Measurements from ENCODE around the gene FAM168B. TPM values are rescaled to one million over a fixed set of nuclear protein-coding genes. Genes with fewer than 3 reads are reported as not detected.

FAM168B gene
- total and polyA plus RNA-seq, 2 donors, result 24.2 to 31.4 TPM

- WGBS, result 51% methylated on average over 5 of the region's 5 CpGs
- no peak for DNase-seq (ENCODE audit: low read depth in 6 of 9, low spot score in 9 of 9)
- no peak overlapping the region for H3K4me3 ChIP-seq (ENCODE audit: low read length in 2 of 2)
- no peak overlapping the region for H3K27ac ChIP-seq (ENCODE audit: low read depth in 1 of 2, low read length in 1 of 2)
- peaks cover 0 to 2% of the 10 kb centered on the region in 2 donors for H3K9me3 ChIP-seq (ENCODE audit: control insufficient read depth in 2 of 2, insufficient read depth in 1 of 2, low read length in 1 of 2)
- H3K4me1 ChIP-seq (ENCODE audit: control insufficient read depth in 2 of 2, insufficient read depth in 2 of 2, low read length in 2 of 2), result no peaks in the 10 kb centered on the region
- peaks cover 0 to 13% of the 10 kb centered on the region in 2 donors for H3K27me3 ChIP-seq (ENCODE audit: control insufficient read depth in 2 of 2, insufficient read depth in 1 of 2, low read length in 1 of 2)
- H3K36me3 ChIP-seq (ENCODE audit: control insufficient read depth in 2 of 2, insufficient read depth in 2 of 2, low read length in 1 of 2), result no peaks in the 10 kb centered on the region
Measured at GRCh38 chr2:131026919-131027318, 66.3 kb downstream of the FAM168B start.

- Histone ChIP-seq H3K4me1 (ENCODE audit: control insufficient read depth in 2 of 2, insufficient read depth in 2 of 2, low read length in 2 of 2) (no peaks in the 10 kb centered on the region), H3K27me3 (ENCODE audit: control insufficient read depth in 2 of 2, insufficient read depth in 1 of 2, low read length in 1 of 2) (peaks cover 0 to 3% of the 10 kb centered on the region in 2 donors), H3K4me3 (ENCODE audit: low read length in 2 of 2) (no peak overlapping the region), H3K9me3 (ENCODE audit: control insufficient read depth in 2 of 2, insufficient read depth in 1 of 2, low read length in 1 of 2) (peaks cover 0 to 2% of the 10 kb centered on the region in 2 donors), H3K36me3 (ENCODE audit: control insufficient read depth in 2 of 2, insufficient read depth in 2 of 2, low read length in 1 of 2) (no peaks in the 10 kb centered on the region), H3K27ac (ENCODE audit: low read depth in 1 of 2, low read length in 1 of 2) (no peak overlapping the region)
- WGBS, result 98% methylated on average over 1 of the region's 1 CpG
- DNase-seq (ENCODE audit: low read depth in 6 of 9, low spot score in 9 of 9), result no peak
Measured at GRCh38 chr2:131023758-131024157, 69.5 kb downstream of the FAM168B start.

- no peak for DNase-seq (ENCODE audit: low read depth in 6 of 9, low spot score in 9 of 9)
- WGBS, result 100% methylated on average over 1 of the region's 1 CpG
Measured at GRCh38 chr2:131022731-131023130, 70.5 kb downstream of the FAM168B start.

DNA sequence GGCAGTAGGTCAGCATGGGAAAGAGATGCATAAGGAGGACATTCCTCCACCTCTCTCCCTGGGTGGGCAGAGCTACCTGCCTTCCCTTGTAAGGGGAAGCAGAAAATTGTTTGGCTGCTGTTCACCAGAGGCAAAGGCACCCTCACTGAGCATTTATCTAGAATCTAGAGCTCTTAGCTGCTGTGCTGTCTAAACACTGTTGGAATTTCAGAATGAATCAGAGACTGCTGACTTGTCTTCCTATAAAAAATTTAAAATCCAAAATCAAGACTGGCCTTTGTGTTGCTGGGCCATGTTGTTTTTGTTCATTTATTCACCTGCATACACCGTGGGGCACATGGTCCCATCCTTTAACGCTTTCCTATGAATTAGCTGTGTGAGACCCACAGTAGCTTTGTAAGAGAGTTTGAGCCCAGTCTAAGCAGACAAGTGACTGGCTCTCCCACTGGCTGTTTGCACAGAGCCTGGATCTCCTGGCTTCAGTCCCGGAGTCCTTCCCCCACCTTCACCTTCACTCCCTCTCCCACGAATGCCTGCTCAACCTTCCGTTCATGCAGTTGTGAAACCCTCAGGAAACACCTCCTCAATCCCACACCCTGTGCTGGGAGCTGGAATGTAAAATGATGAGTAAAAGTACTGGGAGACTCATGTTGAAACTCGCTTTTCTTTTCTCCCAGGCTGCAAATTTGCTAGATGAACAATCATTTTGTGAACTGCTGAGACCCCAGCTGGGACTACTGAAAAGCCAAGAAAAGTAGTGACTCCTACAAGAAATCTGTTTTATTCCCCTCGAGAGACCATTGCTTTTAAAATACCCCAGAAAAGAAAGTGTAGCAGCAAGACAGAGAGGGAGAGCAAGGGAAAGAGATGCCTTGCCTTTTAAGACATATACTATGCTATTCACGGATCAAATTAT lies 76.2 kb downstream of the FAM168B start:
- Histone ChIP-seq H3K4me1 (ENCODE audit: control insufficient read depth in 2 of 2, insufficient read depth in 2 of 2, low read length in 2 of 2) (no peaks in the 10 kb centered on the region), H3K27ac (ENCODE audit: low read depth in 1 of 2, low read length in 1 of 2) (no peak overlapping the region), H3K27me3 (ENCODE audit: control insufficient read depth in 2 of 2, insufficient read depth in 1 of 2, low read length in 1 of 2) (peaks cover 0 to 8% of the 10 kb centered on the region in 2 donors), H3K4me3 (ENCODE audit: low read length in 2 of 2) (no peak overlapping the region), H3K36me3 (ENCODE audit: control insufficient read depth in 2 of 2, insufficient read depth in 2 of 2, low read length in 1 of 2) (no peaks in the 10 kb centered on the region), H3K9me3 (ENCODE audit: control insufficient read depth in 2 of 2, insufficient read depth in 1 of 2, low read length in 1 of 2) (no peaks in the 10 kb centered on the region)
- no peak for DNase-seq (ENCODE audit: low read depth in 6 of 9, low spot score in 9 of 9)
- WGBS, result 62% methylated on average over 8 of the region's 8 CpGs

More at GRCh38 chr2:131022731-131023130, 70.5 kb downstream of the FAM168B start:
- H3K27ac ChIP-seq (ENCODE audit: low read depth in 1 of 2, low read length in 1 of 2), result no peak overlapping the region
- no peak overlapping the region for H3K4me3 ChIP-seq (ENCODE audit: low read length in 2 of 2)
- H3K27me3 ChIP-seq (ENCODE audit: control insufficient read depth in 2 of 2, insufficient read depth in 1 of 2, low read length in 1 of 2), result peaks cover 0 to 3% of the 10 kb centered on the region in 2 donors
- no peaks in the 10 kb centered on the region for H3K36me3 ChIP-seq (ENCODE audit: control insufficient read depth in 2 of 2, insufficient read depth in 2 of 2, low read length in 1 of 2)
- peaks cover 0 to under 1% of the 10 kb centered on the region in 2 donors for H3K9me3 ChIP-seq (ENCODE audit: control insufficient read depth in 2 of 2, insufficient read depth in 1 of 2, low read length in 1 of 2)
- no peaks in the 10 kb centered on the region for H3K4me1 ChIP-seq (ENCODE audit: control insufficient read depth in 2 of 2, insufficient read depth in 2 of 2, low read length in 2 of 2)

- no peaks in the 10 kb centered on the region for H3K9me3 ChIP-seq (ENCODE audit: control insufficient read depth in 2 of 2, insufficient read depth in 1 of 2, low read length in 1 of 2)
- 98% methylated on average over 11 of the region's 11 CpGs for WGBS
- H3K27ac ChIP-seq (ENCODE audit: low read depth in 1 of 2, low read length in 1 of 2), result no peak overlapping the region
- no peaks in the 10 kb centered on the region for H3K36me3 ChIP-seq (ENCODE audit: control insufficient read depth in 2 of 2, insufficient read depth in 2 of 2, low read length in 1 of 2)
- H3K4me3 ChIP-seq (ENCODE audit: low read length in 2 of 2), result no peak overlapping the region
- peaks cover 0 to 8% of the 10 kb centered on the region in 2 donors for H3K27me3 ChIP-seq (ENCODE audit: control insufficient read depth in 2 of 2, insufficient read depth in 1 of 2, low read length in 1 of 2)
- no peak for DNase-seq (ENCODE audit: low read depth in 6 of 9, low spot score in 9 of 9)
- no peaks in the 10 kb centered on the region for H3K4me1 ChIP-seq (ENCODE audit: control insufficient read depth in 2 of 2, insufficient read depth in 2 of 2, low read length in 2 of 2)
Measured at GRCh38 chr2:131015764-131016163, 77.5 kb downstream of the FAM168B start.

DNA sequence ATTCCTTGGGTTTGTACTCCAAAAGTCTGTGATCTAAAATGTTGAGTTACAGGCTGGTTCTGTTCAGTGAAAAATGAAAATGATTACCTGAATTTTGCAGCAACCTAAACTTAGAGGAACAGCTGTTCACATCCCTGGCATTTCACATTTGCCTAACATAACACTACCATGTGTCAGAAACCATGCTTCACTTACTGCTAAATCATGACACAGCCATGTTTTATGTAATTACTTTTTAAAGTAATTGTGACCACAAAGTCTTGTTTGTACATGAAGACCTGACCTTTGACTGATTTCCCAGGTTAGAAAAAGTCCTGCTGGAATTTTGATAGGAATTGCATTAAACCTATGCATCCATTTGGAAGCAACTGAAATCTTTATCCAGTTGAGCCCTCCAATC lies 79.1 kb downstream of the FAM168B start:
- H3K4me1 ChIP-seq (ENCODE audit: control insufficient read depth in 2 of 2, insufficient read depth in 2 of 2, low read length in 2 of 2), result no peaks in the 10 kb centered on the region
- H3K4me3 ChIP-seq (ENCODE audit: low read length in 2 of 2), result no peak overlapping the region
- no peak overlapping the region for H3K27ac ChIP-seq (ENCODE audit: low read depth in 1 of 2, low read length in 1 of 2)
- no peaks in the 10 kb centered on the region for H3K9me3 ChIP-seq (ENCODE audit: control insufficient read depth in 2 of 2, insufficient read depth in 1 of 2, low read length in 1 of 2)
- peaks cover 0 to 8% of the 10 kb centered on the region in 2 donors for H3K27me3 ChIP-seq (ENCODE audit: control insufficient read depth in 2 of 2, insufficient read depth in 1 of 2, low read length in 1 of 2)
- H3K36me3 ChIP-seq (ENCODE audit: control insufficient read depth in 2 of 2, insufficient read depth in 2 of 2, low read length in 1 of 2), result no peaks in the 10 kb centered on the region
- DNase-seq (ENCODE audit: low read depth in 6 of 9, low spot score in 9 of 9), result no peak

GRCh38 chr2:131011486-131011885 lies 81.8 kb downstream of the FAM168B start:
- Histone ChIP-seq H3K27me3 (ENCODE audit: control insufficient read depth in 2 of 2, insufficient read depth in 1 of 2, low read length in 1 of 2) (peaks cover 0 to 6% of the 10 kb centered on the region in 2 donors), H3K9me3 (ENCODE audit: control insufficient read depth in 2 of 2, insufficient read depth in 1 of 2, low read length in 1 of 2) (no peaks in the 10 kb centered on the region), H3K27ac (ENCODE audit: low read depth in 1 of 2, low read length in 1 of 2) (no peak overlapping the region), H3K4me1 (ENCODE audit: control insufficient read depth in 2 of 2, insufficient read depth in 2 of 2, low read length in 2 of 2) (no peaks in the 10 kb centered on the region), H3K4me3 (ENCODE audit: low read length in 2 of 2) (no peak overlapping the region), H3K36me3 (ENCODE audit: control insufficient read depth in 2 of 2, insufficient read depth in 2 of 2, low read length in 1 of 2) (no peaks in the 10 kb centered on the region)
- 69% methylated on average over 7 of the region's 7 CpGs for WGBS
- DNase-seq (ENCODE audit: low read depth in 6 of 9, low spot score in 9 of 9), result no peak

DNA sequence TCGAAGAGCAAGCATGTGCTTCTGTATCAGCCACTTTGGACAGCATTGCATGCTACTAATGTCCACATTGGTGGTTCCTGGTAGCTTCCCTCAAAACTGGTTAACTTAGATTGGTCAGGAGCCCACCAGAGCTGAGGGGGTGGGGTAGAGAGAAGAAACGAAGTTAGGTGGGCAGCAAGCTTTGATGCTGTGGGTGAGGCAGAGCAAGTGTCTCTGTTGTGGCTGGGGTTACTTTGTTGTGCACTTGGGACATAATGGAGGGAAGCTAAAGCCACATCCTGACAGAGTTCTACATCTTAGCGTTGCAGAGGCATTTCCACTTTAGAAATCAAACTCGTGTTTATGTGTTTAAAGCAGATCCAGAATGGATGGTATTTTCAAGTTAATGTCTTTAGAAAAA lies 82.7 kb downstream of the FAM168B start:
- DNase-seq (ENCODE audit: low read depth in 6 of 9, low spot score in 9 of 9), result peak in 3 of 9 donors; percentile 7 to 56 (median 26)
- H3K4me3 ChIP-seq (ENCODE audit: low read length in 2 of 2), result no peak overlapping the region
- WGBS, result 28% methylated on average over 4 of the region's 4 CpGs

GRCh38 chr2:131009713-131010475 lies 83.4 kb downstream of the FAM168B start:
- DNase-seq (ENCODE audit: low read depth in 6 of 9, low spot score in 9 of 9), result no peak
- 83% methylated on average over 6 of the region's 6 CpGs for WGBS
- H3K36me3 ChIP-seq (ENCODE audit: control insufficient read depth in 2 of 2, insufficient read depth in 2 of 2, low read length in 1 of 2), result no peaks in the 10 kb centered on the region

More for the DNA sequence above, 82.7 kb downstream of the FAM168B start:
- H3K27me3 ChIP-seq (ENCODE audit: control insufficient read depth in 2 of 2, insufficient read depth in 1 of 2, low read length in 1 of 2), result peaks cover 0 to 4% of the 10 kb centered on the region in 2 donors
- H3K36me3 ChIP-seq (ENCODE audit: control insufficient read depth in 2 of 2, insufficient read depth in 2 of 2, low read length in 1 of 2), result no peaks in the 10 kb centered on the region
- no peaks in the 10 kb centered on the region for H3K9me3 ChIP-seq (ENCODE audit: control insufficient read depth in 2 of 2, insufficient read depth in 1 of 2, low read length in 1 of 2)
- H3K27ac ChIP-seq (ENCODE audit: low read depth in 1 of 2, low read length in 1 of 2), result no peak overlapping the region
- H3K4me1 ChIP-seq (ENCODE audit: control insufficient read depth in 2 of 2, insufficient read depth in 2 of 2, low read length in 2 of 2), result no peaks in the 10 kb centered on the region

More at GRCh38 chr2:131009713-131010475, 83.4 kb downstream of the FAM168B start:
- no peaks in the 10 kb centered on the region for H3K9me3 ChIP-seq (ENCODE audit: control insufficient read depth in 2 of 2, insufficient read depth in 1 of 2, low read length in 1 of 2)
- peaks cover 0 to 5% of the 10 kb centered on the region in 2 donors for H3K27me3 ChIP-seq (ENCODE audit: control insufficient read depth in 2 of 2, insufficient read depth in 1 of 2, low read length in 1 of 2)
- no peak overlapping the region for H3K27ac ChIP-seq (ENCODE audit: low read depth in 1 of 2, low read length in 1 of 2)
- no peaks in the 10 kb centered on the region for H3K4me1 ChIP-seq (ENCODE audit: control insufficient read depth in 2 of 2, insufficient read depth in 2 of 2, low read length in 2 of 2)
- no peak overlapping the region for H3K4me3 ChIP-seq (ENCODE audit: low read length in 2 of 2)

Measured in thymus (tissue), 11 donors.